Psoas muscle (tissue), 8 donors: ENCODE measurements around the gene SH3GL3. TPM values are rescaled to one million over a fixed set of nuclear protein-coding genes. Genes with fewer than 3 reads are reported as not detected.

Experiments used
- ATAC-seq, 4 donors: fragments of 200-7000 bp; cut with Tn5 transposase; one replicate each; pipeline ENCODE4 v1.9.1; 2020; ENCODE audit warnings: moderate library complexity in 3 of 4, mild to moderate bottlenecking in 2 of 4
- DNase-seq, 2 donors: peaks; one replicate each; pipeline ENCODE4 v3.0.0-alpha.2; 2020
- H3K27ac ChIP-seq: fragments of 200-600 bp; one replicate; pipeline ENCODE4 v1.8.0; 2022
- H3K27me3 ChIP-seq, 3 donors: fragments of 200-600 bp in 1 of 3; one replicate each; pipeline versions ENCODE4 v1.6.1 to v1.8.0; 2013 to 2022; ENCODE audit warnings: low read length in 2 of 3, mild to moderate bottlenecking in 2 of 3, moderate library complexity in 1 of 3; ENCODE audit not compliant: insufficient read depth in 3 of 3
- H3K36me3 ChIP-seq, 2 donors: fragments of 200-600 bp in 1 of 2; one replicate each; pipeline versions ENCODE4 v1.6.1 to v1.8.0; 2013 to 2022; ENCODE audit warnings: low read depth in 1 of 2, mild to moderate bottlenecking in 1 of 2, moderate library complexity in 1 of 2; ENCODE audit not compliant: insufficient read depth in 1 of 2
- H3K4me1 ChIP-seq: fragments of 200-600 bp; one replicate; pipeline ENCODE4 v1.8.0; 2022
- H3K4me3 ChIP-seq: fragments of 200-600 bp; one replicate; pipeline ENCODE4 v1.8.0; 2022; ENCODE audit warnings: mild to moderate bottlenecking
- H3K9me3 ChIP-seq: fragments of 200-600 bp; one replicate; pipeline ENCODE4 v1.8.0; 2022
- CTCF ChIP-seq: fragments of 200-600 bp; IDR thresholded peaks from one replicate; pipeline ENCODE4 v1.8.0; 2022; ENCODE audit warnings: antibody characterized with exemption
- WGBS, 3 donors: extraction: QIAGEN DNeasy Blood & Tissue Kit; methylation state at CpG; one replicate each; pipeline versions ENCODE4 v1.1.6 to v1.1.7; 2013; 5-methylcytosine and 5-hydroxymethylcytosine counted together
- intact Hi-C, 2 donors: fragments of 100-400 bp; cut with DNase I; formaldehyde crosslinking; loops; one replicate each; pipeline versions ENCODE4 v1.11.0 to v1.14.2; 2022
- polyA plus RNA-seq, 3 donors: library from polyadenylated mRNA; stranded (reverse); fragments of 200-250 nt; gene quantifications; one replicate each; pipeline ENCODE4 v1.2.3, GENCODE V29; 2013
- total RNA-seq, 4 donors: library from RNA; stranded (reverse); fragmentation: NEBNext Ultra II Directional in 2 of 4; extraction: Animal tissue kit (Norgen Biotek cat#: 25700) in 2 of 4; gene quantifications; one replicate each; pipeline versions ENCODE4 v1.2.1 to v1.2.4, GENCODE V29; 2021 to 2023
- donor health status: healthy with polysubstance abuse.
- donor health status: DM: no; HTN: no; CAD: no; lungs with moderate emphysema.
- donor health status: Bipolar disorder and iron deficiency.
- donor health status: healthy.
- donor health status: DM: yes; HTN: yes; CAD: no.
- donor health status: DM: no; HTN: no; CAD: no.
- donor health status: DM: no; HTN: no; CAD: no.
- donor health status: DM: yes; HTN: yes; CAD: no.

SH3GL3 gene
- total and polyA plus RNA-seq, 7 donors = 0.05 TPM; not detected in 6

- ATAC-seq (no peak), DNase-seq (no peak)
- intact Hi-C loops = no loop called here
- WGBS, 3 donors = 67 to 83% (median 72%) methylated on average over 5 of the region's 5 CpGs
- no peaks in the 10 kb centered on the region for H3K9me3 ChIP-seq
- H3K27ac ChIP-seq = no peak overlapping the region
- H3K4me3 ChIP-seq = no peak overlapping the region
- no peaks in the 10 kb centered on the region for H3K36me3 ChIP-seq
- no peaks in the 10 kb centered on the region for H3K4me1 ChIP-seq
- no peak for TF ChIP-seq CTCF
- H3K27me3 ChIP-seq = peaks cover 0 to 45% (median 14%) of the 10 kb centered on the region in 3 donors
These were observed 205.6 kb downstream of the SH3GL3 start for GRCh38 chr15:83652626-83653204.

- TF ChIP-seq CTCF = no peak
- 26 to 31% (median 30%) methylated on average over 15 to 18 of the region's 18 CpGs for WGBS, 3 donors
- H3K4me1 ChIP-seq = no peaks in the 10 kb centered on the region
- DNase-seq (no peak), ATAC-seq (peak in 1 of 4 donors; percentile 19)
- intact Hi-C loops = no loop called here
- peaks cover 0 to 45% (median 14%) of the 10 kb centered on the region in 3 donors for H3K27me3 ChIP-seq
- H3K36me3 ChIP-seq = no peaks in the 10 kb centered on the region
- H3K27ac ChIP-seq = no peak overlapping the region
- H3K9me3 ChIP-seq = no peaks in the 10 kb centered on the region
- H3K4me3 ChIP-seq = peak overlapping the region; percentile 64
These were observed 206.1 kb downstream of the SH3GL3 start for GRCh38 chr15:83653288-83653638.

GRCh38 chr15:83653639-83654378 is 206.7 kb downstream of the SH3GL3 start, which contains the start of gene ADAMTSL3:
Gene ADAMTSL3, plus strand, starts transcription at chr15:83654123. Its CDS starts 1,639 bp downstream, at chr15:83655762.
- peak; percentile 81 to 86 for DNase-seq
- intact Hi-C loops = no loop called here
- peak; percentile 32 to 68 (median 43) for ATAC-seq
- WGBS, 3 donors = 0 to 1% (median 1%) methylated on average over 38 to 105 of the region's 105 CpGs
- H3K27me3 ChIP-seq = peaks cover 0 to 45% (median 14%) of the 10 kb centered on the region in 3 donors
- no peak for TF ChIP-seq CTCF
- H3K36me3 ChIP-seq = no peaks in the 10 kb centered on the region
- peak within 1 kb of the TSS; percentile 46 for H3K27ac ChIP-seq
- H3K4me1 ChIP-seq = no peaks in the 10 kb centered on the region
- H3K9me3 ChIP-seq = no peaks in the 10 kb centered on the region
- H3K4me3 ChIP-seq = peak within 1 kb of the TSS; percentile 64

- intact Hi-C loops = no loop called here
- 4 to 5% (median 4%) methylated on average over 66 to 67 of the region's 67 CpGs for whole genome bisulfite sequencing, 3 donors
- Histone ChIP-seq H3K4me3 (peak overlapping the region; percentile 64), H3K27me3 (peaks cover 0 to 45% (median 14%) of the 10 kb centered on the region in 3 donors), H3K36me3 (no peaks in the 10 kb centered on the region), H3K27ac (peak overlapping the region; percentile 46), H3K9me3 (no peaks in the 10 kb centered on the region), H3K4me1 (no peaks in the 10 kb centered on the region)
- ATAC-seq = peak in 2 of 4 donors; percentile 42 to 50
- no peak for TF ChIP-seq CTCF
- peak; percentile 63 to 72 for DNase-seq
These were observed 207.5 kb downstream of the SH3GL3 start for GRCh38 chr15:83654379-83655236.
